DND-41 (cell line): ENCODE results near the gene VWA1.
A peak's percentile ranks its signal among the peaks of the same experiment; 100 is the strongest.

ENCODE experiments used
- ATAC-seq: fragments of 200-7000 bp; cut with Tn5 transposase; 3 replicates; pipeline ENCODE4 v1.9.1; 2021; ENCODE audit warnings: low read depth; ENCODE audit not compliant: insufficient read depth
- DNase-seq: peaks from one replicate; pipeline ENCODE4 v3.0.0-alpha.2; 2020
- H2AFZ ChIP-seq: 2 replicates; pipeline ENCODE4 v1.6.0; 2012; ENCODE audit warnings: low read depth, low read length
- H3K27ac ChIP-seq: 2 replicates; pipeline ENCODE4 v1.5.1; 2012; ENCODE audit warnings: low read length, inconsistent platforms
- H3K27me3 ChIP-seq: fragments of 200-600 bp; sonication (generic); 2 replicates; pipeline ENCODE4 v1.6.0; 2012; ENCODE audit warnings: low read length, mild to moderate bottlenecking, inconsistent platforms; ENCODE audit not compliant: insufficient read depth, poor library complexity
- H3K36me3 ChIP-seq: 2 replicates; pipeline ENCODE4 v1.5.1; 2012; ENCODE audit warnings: low read length, inconsistent platforms; ENCODE audit not compliant: insufficient read depth
- H3K4me1 ChIP-seq: 2 replicates; pipeline ENCODE4 v1.5.1; 2012; ENCODE audit warnings: mild to moderate bottlenecking, low read length; ENCODE audit not compliant: insufficient read depth
- H3K4me2 ChIP-seq: 2 replicates; pipeline ENCODE4 v1.6.0; 2012; ENCODE audit warnings: mild to moderate bottlenecking, moderate library complexity, low read length, inconsistent platforms; ENCODE audit not compliant: insufficient read depth
- H3K4me3 ChIP-seq, 2 experiments: fragments of 200-600 bp in 1 of 2; shearing (Covaris generic) in 1 of 2; 2 replicates each; pipeline ENCODE4 v1.5.1; 2012 to 2016; ENCODE audit warnings: inconsistent platforms in 2 of 2, low read length in 2 of 2, mild to moderate bottlenecking in 2 of 2, low read depth in 1 of 2, moderate library complexity in 1 of 2
- H3K79me2 ChIP-seq: 2 replicates; pipeline ENCODE4 v1.6.0; 2012; ENCODE audit warnings: low read length, inconsistent platforms; ENCODE audit not compliant: insufficient read depth
- H3K9ac ChIP-seq: 2 replicates; pipeline ENCODE4 v1.6.0; 2012; ENCODE audit warnings: low read depth, mild to moderate bottlenecking, inconsistent platforms, low read length, moderate library complexity
- H3K9me3 ChIP-seq: 2 replicates; pipeline ENCODE4 v1.5.1; 2012; ENCODE audit warnings: low read length, moderate library complexity, mild to moderate bottlenecking, inconsistent platforms; ENCODE audit not compliant: insufficient read depth, severe bottlenecking
- H4K20me1 ChIP-seq: 2 replicates; pipeline ENCODE4 v1.6.0; 2012; ENCODE audit warnings: low read length; ENCODE audit not compliant: insufficient read depth
- EZH2 ChIP-seq: IDR thresholded peaks from 3 replicates; pipeline ENCODE4 v1.6.1; 2012; ENCODE audit warnings: borderline replicate concordance, low read depth, mild to moderate bottlenecking, moderate library complexity, low read length, inconsistent platforms; ENCODE audit not compliant: severe bottlenecking
- TF ChIP-seq, protein P1 (sequence below): IDR thresholded peaks from 2 replicates; pipeline ENCODE4 v1.5.1; 2012; ENCODE audit warnings: borderline replicate concordance, low read length, moderate library complexity, mild to moderate bottlenecking; ENCODE audit not compliant: poor library complexity, severe bottlenecking; ENCODE audit errors: extremely low read depth

The VWA1 gene

DNA sequence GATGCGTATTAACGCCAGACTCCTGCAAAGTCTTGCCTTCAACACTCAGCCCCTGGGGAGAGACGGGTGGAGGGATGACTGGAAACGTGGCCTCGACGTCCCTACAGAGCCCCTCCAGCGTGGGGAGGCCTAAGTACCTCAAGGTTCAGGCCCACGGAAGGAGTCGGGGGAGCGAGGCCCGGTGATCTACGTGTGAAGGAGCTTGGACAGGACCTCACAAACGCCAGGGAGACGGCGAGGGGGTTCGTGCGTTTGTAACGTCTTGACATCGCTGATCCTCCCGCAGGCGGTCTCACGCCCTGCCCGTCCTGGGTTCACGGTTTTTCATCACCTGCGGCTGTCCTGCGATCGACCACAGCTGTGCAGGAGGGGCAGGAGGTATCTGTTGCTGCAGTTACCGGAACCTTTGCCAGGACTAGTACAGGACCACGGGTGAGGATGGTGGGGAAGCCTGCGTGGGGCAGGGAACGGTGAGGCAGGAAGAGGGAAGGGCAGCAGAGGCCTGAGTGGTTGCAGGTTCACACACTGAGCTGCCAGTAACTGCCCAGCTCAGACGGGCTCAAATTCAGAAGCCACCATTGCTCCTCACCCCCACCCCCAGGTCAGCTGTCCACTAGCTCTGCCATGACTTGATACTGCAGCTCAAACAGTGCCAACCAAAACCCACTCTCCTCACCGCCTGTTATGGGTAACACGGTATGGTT, 35.5 kb upstream of the VWA1 start:
- H3K27ac ChIP-seq, result peak overlapping the region; percentile 87
- ATAC-seq (0 out of 3 replicates have a peak, but pooled peaks have one; percentile 0), DNase-seq (peak; percentile 39)
- peak overlapping the region; percentile 87 to 94 for H3K4me3 ChIP-seq
- H3K79me2 ChIP-seq, result peaks cover 82% of the 10 kb centered on the region
- peaks cover 56% of the 10 kb centered on the region for H3K4me1 ChIP-seq
- no peaks in the 10 kb centered on the region for H3K27me3 ChIP-seq
- H2AFZ ChIP-seq, result peak overlapping the region; percentile 69
- TF ChIP-seq, protein P1, sequence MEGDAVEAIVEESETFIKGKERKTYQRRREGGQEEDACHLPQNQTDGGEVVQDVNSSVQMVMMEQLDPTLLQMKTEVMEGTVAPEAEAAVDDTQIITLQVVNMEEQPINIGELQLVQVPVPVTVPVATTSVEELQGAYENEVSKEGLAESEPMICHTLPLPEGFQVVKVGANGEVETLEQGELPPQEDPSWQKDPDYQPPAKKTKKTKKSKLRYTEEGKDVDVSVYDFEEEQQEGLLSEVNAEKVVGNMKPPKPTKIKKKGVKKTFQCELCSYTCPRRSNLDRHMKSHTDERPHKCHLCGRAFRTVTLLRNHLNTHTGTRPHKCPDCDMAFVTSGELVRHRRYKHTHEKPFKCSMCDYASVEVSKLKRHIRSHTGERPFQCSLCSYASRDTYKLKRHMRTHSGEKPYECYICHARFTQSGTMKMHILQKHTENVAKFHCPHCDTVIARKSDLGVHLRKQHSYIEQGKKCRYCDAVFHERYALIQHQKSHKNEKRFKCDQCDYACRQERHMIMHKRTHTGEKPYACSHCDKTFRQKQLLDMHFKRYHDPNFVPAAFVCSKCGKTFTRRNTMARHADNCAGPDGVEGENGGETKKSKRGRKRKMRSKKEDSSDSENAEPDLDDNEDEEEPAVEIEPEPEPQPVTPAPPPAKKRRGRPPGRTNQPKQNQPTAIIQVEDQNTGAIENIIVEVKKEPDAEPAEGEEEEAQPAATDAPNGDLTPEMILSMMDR, result no peak
- TF ChIP-seq EZH2, result no peak
- peak overlapping the region; percentile 98 for H3K4me2 ChIP-seq
- peak overlapping the region; percentile 71 for H3K9ac ChIP-seq
- no peaks in the 10 kb centered on the region for H3K9me3 ChIP-seq
- H3K36me3 ChIP-seq, result peaks cover 75% of the 10 kb centered on the region
- H4K20me1 ChIP-seq, result peaks cover 31% of the 10 kb centered on the region

DNA sequence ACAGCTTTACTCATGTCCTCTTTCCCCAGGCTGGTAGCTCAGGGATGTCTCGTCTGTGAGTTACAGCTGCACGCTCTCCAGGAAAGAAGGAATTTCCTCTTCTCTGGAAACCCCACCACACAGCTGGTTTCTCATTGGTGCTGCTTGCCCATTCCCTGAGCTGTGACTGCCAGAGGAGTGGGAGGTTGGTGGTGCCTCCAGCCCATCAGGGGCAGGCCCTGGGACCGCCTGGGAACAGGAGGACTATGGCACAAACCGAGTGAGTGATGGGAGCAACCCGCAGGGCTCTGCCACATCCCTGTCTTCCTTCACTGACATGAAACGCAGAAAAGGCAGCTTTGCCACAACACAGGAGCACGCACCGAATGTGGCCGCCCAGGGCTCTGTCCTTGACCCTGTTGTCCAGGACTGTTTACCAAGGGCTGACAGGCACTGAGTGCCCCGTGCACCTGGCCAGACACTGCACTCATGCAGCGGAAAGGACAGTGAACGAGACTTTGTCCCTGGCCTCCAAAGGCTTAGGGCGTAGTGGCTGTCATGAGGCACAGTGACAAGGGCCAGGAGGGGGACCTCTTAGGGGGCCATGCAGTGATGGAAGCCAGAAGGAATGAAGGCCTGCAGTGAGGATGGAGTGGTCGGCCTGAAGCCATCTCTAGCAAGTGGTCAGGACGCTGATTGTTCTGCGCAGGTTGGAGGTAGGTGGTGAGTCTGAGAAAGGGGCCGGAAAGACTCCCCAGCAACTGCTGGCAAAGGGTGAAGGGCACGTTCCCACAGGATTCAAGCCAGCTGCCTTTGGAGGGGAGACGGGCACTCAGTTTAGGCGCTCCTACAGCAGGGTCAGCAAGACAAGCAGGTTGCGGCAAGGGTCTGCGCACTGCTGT, 34.7 kb upstream of the VWA1 start:
- peak overlapping the region; percentile 71 for H3K9ac ChIP-seq
- H2AFZ ChIP-seq, result no peak overlapping the region
- no peak for TF ChIP-seq EZH2
- TF ChIP-seq, protein P1, result no peak
- H3K79me2 ChIP-seq, result peaks cover 82% of the 10 kb centered on the region
- ATAC-seq (no peak), DNase-seq (no peak)
- H4K20me1 ChIP-seq, result peaks cover 35% of the 10 kb centered on the region
- H3K27ac ChIP-seq, result peak overlapping the region; percentile 87
- H3K9me3 ChIP-seq, result no peaks in the 10 kb centered on the region
- no peaks in the 10 kb centered on the region for H3K27me3 ChIP-seq
- peak overlapping the region; percentile 98 for H3K4me2 ChIP-seq
- H3K4me1 ChIP-seq, result peaks cover 59% of the 10 kb centered on the region
- peak overlapping the region; percentile 87 to 94; a peak in 3 of 4 replicates for H3K4me3 ChIP-seq
- peaks cover 75% of the 10 kb centered on the region for H3K36me3 ChIP-seq

GRCh38 chr1:1401457-1402010, 34.0 kb upstream of the VWA1 start:
- peak overlapping the region; percentile 98; the same call in 1 of the 2 replicates for H3K4me2 ChIP-seq
- H3K27me3 ChIP-seq, result no peaks in the 10 kb centered on the region
- no peak for TF ChIP-seq EZH2
- TF ChIP-seq, protein P1, result no peak
- H3K79me2 ChIP-seq, result peaks cover 87% of the 10 kb centered on the region
- no peak overlapping the region for H2AFZ ChIP-seq
- H3K27ac ChIP-seq, result no peak overlapping the region; the same call in 1 of the 2 replicates
- peaks cover 81% of the 10 kb centered on the region for H3K36me3 ChIP-seq
- H3K4me3 ChIP-seq, result peak overlapping the region in 1 of 2 experiments; percentile 94; a peak in 2 of 4 replicates
- DNase-seq (no peak), ATAC-seq (no peak)
- H3K4me1 ChIP-seq, result peaks cover 66% of the 10 kb centered on the region
- H3K9me3 ChIP-seq, result no peaks in the 10 kb centered on the region
- peaks cover 40% of the 10 kb centered on the region for H4K20me1 ChIP-seq
- H3K9ac ChIP-seq, result peak overlapping the region; percentile 71
